ENCODE measurements around the gene GOLPH3.
"Not testable (repeated sequence)": the region's sequence is repeated elsewhere in the genome, so short reads cannot be mapped to it uniquely, and the experiment has no call there.

Gene GOLPH3

GRCh38 chr5:32098890-32099310 lies 75.2 kb downstream of the GOLPH3 start:
- DNase-seq (ENCODE audit: low read depth in 2 of 2): no peak

- DNase-seq (ENCODE audit: low read depth in 2 of 2): no peak
Measured at GRCh38 chr5:32098291-32098690, 75.8 kb downstream of the GOLPH3 start.

- no peak for DNase-seq (ENCODE audit: low read depth in 2 of 2)
Measured at GRCh38 chr5:32096891-32097595, 77.1 kb downstream of the GOLPH3 start.

DNA sequence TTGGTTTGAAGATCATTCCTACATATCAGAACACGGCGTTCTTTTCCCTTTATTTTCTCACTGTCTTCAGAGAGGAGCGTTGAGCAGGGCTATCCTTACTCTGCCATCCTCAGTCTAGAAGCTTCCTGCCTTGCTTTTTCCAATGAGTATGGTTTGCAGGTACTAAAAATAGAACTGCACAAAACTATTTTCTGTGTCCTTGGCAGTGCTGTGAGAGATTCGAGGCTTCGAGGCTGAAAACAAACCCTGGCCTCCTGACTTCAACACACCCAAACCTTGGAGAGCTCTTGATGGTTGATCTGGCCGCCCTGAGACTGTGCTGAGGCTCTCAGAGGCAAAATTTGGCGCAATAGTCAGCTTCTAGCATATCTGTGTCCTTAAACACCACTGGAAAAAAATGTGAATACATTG lies 78.9 kb downstream of the GOLPH3 start:
- DNase-seq (ENCODE audit: low read depth in 2 of 2): no peak

GRCh38 chr5:32094691-32095090 lies 79.4 kb downstream of the GOLPH3 start:
- DNase-seq (ENCODE audit: low read depth in 2 of 2): no peak

DNA sequence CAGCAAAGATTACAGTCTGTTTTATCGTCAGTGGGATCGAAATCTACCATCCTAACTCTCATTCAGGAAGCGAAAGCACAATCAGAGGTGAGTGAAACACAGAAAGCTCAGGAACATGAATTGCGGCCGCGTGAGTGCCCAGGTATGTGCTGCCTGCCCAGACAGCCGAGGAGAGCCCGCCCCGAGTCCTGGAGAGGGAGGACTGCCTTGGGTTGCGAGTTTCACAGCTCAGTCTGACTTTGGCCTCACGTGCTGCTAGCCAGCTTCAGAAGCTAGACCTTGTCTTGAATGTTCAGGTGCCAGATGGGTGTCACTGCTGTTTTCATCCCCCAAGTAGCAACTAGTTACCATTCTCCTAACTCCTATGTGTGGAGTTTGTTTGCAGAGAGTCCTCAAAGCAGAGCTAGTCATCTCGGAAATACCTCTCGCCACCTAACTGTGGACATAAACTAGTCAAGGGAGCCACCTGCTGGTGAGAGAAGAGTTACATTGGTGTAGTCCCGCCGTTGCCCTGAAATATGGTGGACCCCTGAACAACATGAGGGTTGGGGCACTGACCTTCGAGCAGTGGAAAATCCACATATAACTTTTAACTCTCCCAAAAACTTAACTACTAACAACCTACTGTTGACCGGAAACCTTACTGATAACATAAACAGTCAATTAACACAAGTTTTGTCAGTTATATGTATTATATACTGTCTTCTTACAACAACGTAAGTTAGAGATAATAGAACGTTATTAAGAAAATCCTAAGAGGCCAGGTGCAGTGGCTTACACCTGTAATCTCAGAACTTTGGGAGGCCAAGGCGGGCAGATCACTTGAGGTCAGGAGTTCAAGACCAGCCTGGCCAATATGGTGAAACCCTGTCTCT lies 80.9 kb downstream of the GOLPH3 start:
- peak; percentile 53 to 56 for DNase-seq (ENCODE audit: low read depth in 2 of 2)

- no peak for DNase-seq (ENCODE audit: low read depth in 2 of 2)
Measured at GRCh38 chr5:32090755-32091128, 83.4 kb downstream of the GOLPH3 start.

DNA sequence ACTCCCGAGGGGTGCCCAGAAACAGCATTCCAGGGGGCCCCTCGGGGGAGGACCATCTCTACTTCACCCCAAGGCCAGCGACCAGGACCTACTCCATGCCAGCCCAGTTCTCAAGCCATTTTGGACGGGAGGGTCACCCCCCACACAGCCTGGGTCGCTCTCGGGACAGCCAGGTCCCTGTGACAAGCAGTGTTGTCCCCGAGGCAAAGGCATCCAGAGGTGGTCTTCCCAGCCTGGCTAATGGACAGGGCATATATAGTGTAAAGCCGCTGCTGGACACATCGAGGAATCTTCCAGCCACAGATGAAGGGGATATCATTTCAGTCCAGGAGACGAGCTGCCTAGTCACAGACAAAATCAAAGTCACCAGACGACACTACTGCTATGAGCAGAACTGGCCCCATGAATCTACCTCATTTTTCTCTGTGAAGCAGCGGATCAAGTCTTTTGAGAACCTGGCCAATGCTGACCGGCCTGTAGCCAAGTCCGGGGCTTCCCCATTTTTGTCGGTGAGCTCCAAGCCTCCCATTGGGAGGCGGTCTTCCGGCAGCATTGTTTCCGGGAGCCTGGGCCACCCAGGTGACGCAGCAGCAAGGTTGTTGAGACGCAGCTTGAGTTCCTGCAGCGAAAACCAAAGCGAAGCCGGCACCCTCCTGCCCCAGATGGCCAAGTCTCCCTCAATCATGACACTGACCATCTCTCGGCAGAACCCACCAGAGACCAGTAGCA lies 83.9 kb downstream of the GOLPH3 start:
- no peak for DNase-seq (ENCODE audit: low read depth in 2 of 2)

DNA sequence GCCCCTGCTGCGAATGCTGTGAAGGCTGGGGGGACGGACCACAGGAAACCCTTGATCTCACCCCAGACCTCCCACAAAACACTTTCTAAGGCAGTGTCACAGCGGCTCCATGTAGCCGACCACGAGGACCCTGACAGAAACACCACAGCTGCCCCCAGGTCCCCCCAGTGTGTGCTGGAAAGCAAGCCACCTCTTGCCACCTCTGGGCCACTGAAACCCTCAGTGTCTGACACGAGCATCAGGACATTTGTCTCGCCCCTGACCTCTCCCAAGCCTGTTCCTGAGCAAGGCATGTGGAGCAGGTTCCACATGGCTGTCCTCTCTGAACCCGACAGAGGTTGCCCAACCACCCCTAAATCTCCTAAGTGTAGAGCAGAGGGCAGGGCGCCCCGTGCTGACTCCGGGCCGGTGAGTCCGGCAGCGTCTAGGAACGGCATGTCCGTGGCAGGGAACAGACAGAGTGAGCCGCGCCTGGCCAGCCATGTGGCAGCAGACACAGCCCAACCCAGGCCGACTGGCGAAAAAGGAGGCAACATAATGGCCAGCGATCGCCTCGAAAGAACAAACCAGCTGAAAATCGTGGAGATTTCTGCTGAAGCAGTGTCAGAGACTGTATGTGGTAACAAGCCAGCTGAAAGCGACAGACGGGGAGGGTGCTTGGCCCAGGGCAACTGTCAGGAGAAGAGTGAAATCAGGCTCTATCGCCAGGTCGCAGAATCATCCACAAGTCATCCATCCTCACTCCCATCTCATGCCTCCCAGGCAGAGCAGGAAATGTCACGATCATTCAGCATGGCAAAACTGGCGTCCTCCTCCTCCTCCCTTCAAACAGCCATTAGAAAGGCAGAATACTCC lies 84.7 kb downstream of the GOLPH3 start:
- DNase-seq (ENCODE audit: low read depth in 2 of 2): no peak

- DNase-seq (ENCODE audit: low read depth in 2 of 2): no peak
Measured at GRCh38 chr5:32088214-32088613, 85.9 kb downstream of the GOLPH3 start.

- DNase-seq (ENCODE audit: low read depth in 2 of 2): no peak
Measured at GRCh38 chr5:32087086-32088082, 86.7 kb downstream of the GOLPH3 start.

- DNase-seq (ENCODE audit: low read depth in 2 of 2): no peak
Measured at GRCh38 chr5:32083981-32084430, 90.1 kb downstream of the GOLPH3 start.

GRCh38 chr5:32082701-32083100 lies 91.4 kb downstream of the GOLPH3 start:
- no peak for DNase-seq (ENCODE audit: low read depth in 2 of 2)

GRCh38 chr5:32080565-32080964 lies 93.6 kb downstream of the GOLPH3 start:
- not testable (repeated sequence) for DNase-seq (ENCODE audit: low read depth in 2 of 2)

DNA sequence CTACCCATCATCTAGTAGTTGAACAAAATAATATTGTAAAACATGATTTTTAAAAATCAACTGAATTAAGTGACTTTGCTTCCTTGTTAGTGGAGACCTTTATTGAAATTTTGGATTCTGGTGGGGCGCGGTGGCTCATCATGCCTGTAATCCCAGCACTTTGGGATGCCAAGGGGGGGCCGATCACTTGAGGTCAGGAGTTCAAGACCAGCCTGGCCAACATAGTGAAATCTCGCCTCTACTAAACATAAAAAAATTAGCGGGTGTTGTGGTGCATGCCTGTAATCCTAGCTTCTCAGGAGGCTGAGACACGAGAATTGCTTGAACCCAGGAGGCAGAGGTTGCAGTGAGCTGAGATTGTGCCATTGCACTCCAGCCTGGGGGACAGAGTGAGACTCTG lies 95.3 kb downstream of the GOLPH3 start:
- not testable (repeated sequence) for DNase-seq (ENCODE audit: low read depth in 2 of 2)

GRCh38 chr5:32076699-32077695 lies 97.1 kb downstream of the GOLPH3 start:
- DNase-seq (ENCODE audit: low read depth in 2 of 2): peak in 1 of 2 experiments; percentile 26

Measured in fibroblast of skin of left quadriceps (primary cell).